BE2C (cell line): ENCODE data around the gene SRR.

Source experiments
- DNase-seq: peaks from one replicate; pipeline ENCODE4 v3.0.0-alpha.2; 2020
- H3K27me3 ChIP-seq: fragments of 250-450 bp; sonication (Bioruptor Pico); 2 replicates; pipeline ENCODE4 v1.5.1; 2020; ENCODE audit warnings: mild to moderate bottlenecking
- H3K36me3 ChIP-seq: fragments of 250-450 bp; sonication (Bioruptor Pico); 2 replicates; pipeline ENCODE4 v1.5.1; 2020; ENCODE audit warnings: mild to moderate bottlenecking
- H3K4me1 ChIP-seq: fragments of 250-450 bp; sonication (Bioruptor Pico); 2 replicates; pipeline ENCODE4 v1.5.1; 2020
- H3K4me3 ChIP-seq: 2 replicates; pipeline ENCODE4 v1.5.1; 2011; ENCODE audit warnings: low read depth, low read length
- H3K9me3 ChIP-seq: fragments of 250-450 bp; sonication (Bioruptor Pico); 2 replicates; pipeline ENCODE4 v1.5.1; 2020
- CTCF ChIP-seq: IDR thresholded peaks from 2 replicates; pipeline ENCODE4 v1.5.1; 2012; ENCODE audit warnings: mild to moderate bottlenecking, low read depth, low read length

Gene SRR

GRCh38 chr17:2364763-2365116 is 61.0 kb downstream of the SRR start:
- H3K9me3 ChIP-seq, result no peaks in the 10 kb centered on the region
- no peaks in the 10 kb centered on the region for H3K36me3 ChIP-seq
- no peak for TF ChIP-seq CTCF
- H3K4me1 ChIP-seq, result no peaks in the 10 kb centered on the region
- H3K4me3 ChIP-seq, result no peak overlapping the region
- no peak for DNase-seq
- H3K27me3 ChIP-seq, result no peaks in the 10 kb centered on the region

GRCh38 chr17:2365132-2365531 is 61.4 kb downstream of the SRR start:
- Histone ChIP-seq H3K9me3 (no peaks in the 10 kb centered on the region), H3K27me3 (no peaks in the 10 kb centered on the region), H3K4me3 (no peak overlapping the region), H3K36me3 (no peaks in the 10 kb centered on the region), H3K4me1 (no peaks in the 10 kb centered on the region)
- TF ChIP-seq CTCF, result no peak
- DNase-seq, result no peak

- peak; percentile 38; the same call in 1 of the 2 replicates for TF ChIP-seq CTCF
- no peaks in the 10 kb centered on the region for H3K4me1 ChIP-seq
- no peak overlapping the region for H3K4me3 ChIP-seq
- peak; percentile 33 for DNase-seq
- no peaks in the 10 kb centered on the region; the same call in 1 of the 2 replicates for H3K36me3 ChIP-seq
- H3K27me3 ChIP-seq, result no peaks in the 10 kb centered on the region
- H3K9me3 ChIP-seq, result no peaks in the 10 kb centered on the region
Measured at GRCh38 chr17:2366747-2367494, 63.2 kb downstream of the SRR start.

GRCh38 chr17:2368359-2368758 is 64.6 kb downstream of the SRR start:
- H3K36me3 ChIP-seq, result no peaks in the 10 kb centered on the region; the same call in 1 of the 2 replicates
- no peaks in the 10 kb centered on the region for H3K27me3 ChIP-seq
- TF ChIP-seq CTCF, result no peak

GRCh38 chr17:2369039-2369438 is 65.3 kb downstream of the SRR start:
- Histone ChIP-seq H3K4me1 (no peaks in the 10 kb centered on the region), H3K36me3 (no peaks in the 10 kb centered on the region; the same call in 1 of the 2 replicates), H3K27me3 (no peaks in the 10 kb centered on the region), H3K9me3 (no peaks in the 10 kb centered on the region), H3K4me3 (no peak overlapping the region)
- DNase-seq, result no peak
- no peak for TF ChIP-seq CTCF

More at GRCh38 chr17:2368359-2368758, 64.6 kb downstream of the SRR start:
- Histone ChIP-seq H3K4me3 (no peak overlapping the region), H3K4me1 (no peaks in the 10 kb centered on the region), H3K9me3 (no peaks in the 10 kb centered on the region)
- no peak for DNase-seq

- no peak overlapping the region for H3K4me3 ChIP-seq
- H3K9me3 ChIP-seq, result no peaks in the 10 kb centered on the region
- DNase-seq, result peak; percentile 36
- TF ChIP-seq CTCF, result peak; percentile 10; the same call in 1 of the 2 replicates
- no peaks in the 10 kb centered on the region; the same call in 1 of the 2 replicates for H3K36me3 ChIP-seq
- no peaks in the 10 kb centered on the region for H3K4me1 ChIP-seq
- no peaks in the 10 kb centered on the region for H3K27me3 ChIP-seq
Measured at GRCh38 chr17:2369551-2370210, 65.9 kb downstream of the SRR start.
